Activated T-helper 17 cell treated with anti-CD3 and anti-CD28 coated beads, Interleukin-2, amount 50 U/mL, for 72 hours (primary cell): ENCODE measurements around the gene LSAMP. TPM values are rescaled to one million over a fixed set of nuclear protein-coding genes. Genes with fewer than 3 reads are reported as not detected.

Experiments
- ATAC-seq: fragments of 150-1000 bp; cut with Tn5 transposase; replicated peaks from 2 replicates; pipeline ENCODE4 v1.10.0; 2021; ENCODE audit warnings: mild to moderate bottlenecking, moderate library complexity
- H3K27ac Mint-ChIP-seq: one replicate; pipeline ENCODE4 v1.8.0; 2022; ENCODE audit warnings: mixed read lengths
- H3K27me3 Mint-ChIP-seq: one replicate; pipeline ENCODE4 v1.8.0; 2022; ENCODE audit warnings: mixed read lengths
- H3K36me3 Mint-ChIP-seq: one replicate; pipeline ENCODE4 v1.8.0; 2022; ENCODE audit warnings: low read depth, mild to moderate bottlenecking, mixed read lengths
- H3K4me1 Mint-ChIP-seq: one replicate; pipeline ENCODE4 v1.8.0; 2022; ENCODE audit warnings: mixed read lengths
- H3K4me3 Mint-ChIP-seq: one replicate; pipeline ENCODE4 v1.8.0; 2022; ENCODE audit warnings: mild to moderate bottlenecking, mixed read lengths
- H3K9me3 Mint-ChIP-seq: one replicate; pipeline ENCODE4 v1.8.0; 2022; ENCODE audit warnings: mixed read lengths
- total RNA-seq, 2 donors: library from RNA; stranded (reverse); gene quantifications; one replicate each; pipeline ENCODE4 v1.2.3, GENCODE V29; 2022

The LSAMP gene
- total RNA-seq, 2 donors from 2014 or later: not detected

DNA sequence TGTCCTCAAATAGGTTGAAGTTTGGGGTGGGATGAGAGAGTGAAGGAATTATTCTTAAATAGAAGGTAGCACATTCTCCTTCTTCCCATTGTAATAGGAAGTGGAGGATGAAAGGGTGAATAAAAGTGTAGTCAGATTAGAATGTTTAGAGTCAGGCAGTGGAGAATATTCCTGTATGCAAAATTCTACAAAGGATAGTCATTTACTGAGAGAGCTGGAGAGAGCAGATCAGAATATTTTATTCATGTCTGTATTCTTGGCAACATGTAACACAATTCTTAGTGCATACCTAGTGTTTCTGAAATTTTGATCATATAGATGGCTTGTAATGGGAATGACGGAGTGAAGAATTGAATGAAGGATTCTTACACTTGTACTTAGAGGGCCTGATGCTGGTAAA is 139.1 kb downstream of the LSAMP start:
- Mint-ChIP-seq H3K4me1 (no peaks in the 10 kb centered on the region), H3K27me3 (no peaks in the 10 kb centered on the region), H3K9me3 (peaks cover 9% of the 10 kb centered on the region), H3K4me3 (no peak overlapping the region), H3K36me3 (no peaks in the 10 kb centered on the region), H3K27ac (no peak overlapping the region)
- no peak for ATAC-seq

DNA sequence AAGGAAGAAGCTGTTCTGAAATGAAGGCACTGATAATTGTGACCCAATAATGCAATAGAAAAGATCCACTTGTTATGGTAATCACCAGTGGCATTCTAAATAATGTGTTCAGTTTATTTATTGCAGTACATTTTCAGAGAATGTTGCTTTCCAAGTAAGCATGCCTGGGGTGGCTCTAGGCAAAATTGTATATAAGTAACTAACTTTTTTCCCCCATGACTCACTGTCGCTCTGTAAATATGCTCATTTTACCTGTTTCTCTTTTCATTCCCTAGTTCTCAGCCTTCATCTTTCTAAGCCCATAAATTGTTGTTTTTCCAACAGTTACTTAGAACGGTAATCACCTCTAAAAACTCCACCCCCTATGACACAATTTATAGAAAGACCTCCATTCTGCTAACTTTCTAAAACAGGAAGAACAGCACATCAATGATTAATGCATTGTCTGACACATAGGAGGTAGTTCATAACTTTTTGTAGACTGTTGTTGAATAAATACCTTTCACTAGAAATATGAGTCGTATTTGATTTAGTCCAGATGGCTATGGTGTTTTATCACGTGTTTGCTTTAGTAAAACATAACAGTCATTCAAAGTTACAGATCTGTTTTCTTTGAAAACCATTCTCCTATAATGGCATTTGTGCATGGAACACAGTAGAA is 143.1 kb downstream of the LSAMP start:
- H3K4me1 Mint-ChIP-seq: no peaks in the 10 kb centered on the region
- no peaks in the 10 kb centered on the region for H3K36me3 Mint-ChIP-seq

GRCh38 chr3:116301422-116301821 is 143.9 kb downstream of the LSAMP start:
- no peaks in the 10 kb centered on the region for H3K4me1 Mint-ChIP-seq
- peaks cover 13% of the 10 kb centered on the region for H3K9me3 Mint-ChIP-seq
- ATAC-seq: no peak
- no peaks in the 10 kb centered on the region for H3K36me3 Mint-ChIP-seq
- H3K27me3 Mint-ChIP-seq: no peaks in the 10 kb centered on the region
- no peak overlapping the region for H3K4me3 Mint-ChIP-seq
- H3K27ac Mint-ChIP-seq: no peak overlapping the region

More for the DNA sequence above, 143.1 kb downstream of the LSAMP start:
- H3K27ac Mint-ChIP-seq: no peak overlapping the region
- peaks cover 13% of the 10 kb centered on the region for H3K9me3 Mint-ChIP-seq
- no peaks in the 10 kb centered on the region for H3K27me3 Mint-ChIP-seq
- no peak for ATAC-seq
- no peak overlapping the region for H3K4me3 Mint-ChIP-seq

- Mint-ChIP-seq H3K4me1 (no peaks in the 10 kb centered on the region), H3K9me3 (peaks cover 13% of the 10 kb centered on the region), H3K4me3 (no peak overlapping the region), H3K27ac (no peak overlapping the region), H3K36me3 (no peaks in the 10 kb centered on the region), H3K27me3 (no peaks in the 10 kb centered on the region)
- ATAC-seq: no peak
Observed at GRCh38 chr3:116300226-116300625, 145.1 kb downstream of the LSAMP start.

GRCh38 chr3:116299646-116300081 is 145.6 kb downstream of the LSAMP start:
- H3K4me3 Mint-ChIP-seq: no peak overlapping the region
- ATAC-seq: no peak
- no peak overlapping the region for H3K27ac Mint-ChIP-seq
- H3K27me3 Mint-ChIP-seq: no peaks in the 10 kb centered on the region
- H3K9me3 Mint-ChIP-seq: peaks cover 13% of the 10 kb centered on the region
- no peaks in the 10 kb centered on the region for H3K36me3 Mint-ChIP-seq
- no peaks in the 10 kb centered on the region for H3K4me1 Mint-ChIP-seq

DNA sequence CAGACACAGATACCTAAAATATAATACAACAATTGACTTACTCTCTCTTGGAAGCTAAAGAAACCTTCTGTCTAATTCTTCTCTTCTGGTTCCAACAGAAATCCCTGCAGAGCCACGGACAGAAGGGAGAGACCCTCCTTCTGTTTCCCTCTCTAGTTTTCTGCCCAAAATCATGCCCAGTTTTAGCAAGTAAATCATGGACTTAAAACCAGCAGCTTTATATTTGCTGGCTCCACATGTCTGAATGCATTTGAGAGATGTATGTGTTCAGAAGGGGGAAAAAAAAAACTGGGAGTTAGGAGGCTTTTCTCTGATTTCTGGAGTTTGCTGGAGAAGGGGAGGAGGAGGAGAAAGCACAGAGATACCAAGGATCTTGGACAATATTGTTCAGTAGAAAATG is 147.1 kb downstream of the LSAMP start:
- H3K36me3 Mint-ChIP-seq: no peaks in the 10 kb centered on the region
- H3K4me3 Mint-ChIP-seq: no peak overlapping the region
- no peaks in the 10 kb centered on the region for H3K4me1 Mint-ChIP-seq
- ATAC-seq: no peak
- H3K27me3 Mint-ChIP-seq: no peaks in the 10 kb centered on the region
- H3K27ac Mint-ChIP-seq: no peak overlapping the region
- H3K9me3 Mint-ChIP-seq: peaks cover 4% of the 10 kb centered on the region

- Mint-ChIP-seq H3K36me3 (no peaks in the 10 kb centered on the region), H3K4me3 (no peak overlapping the region), H3K27me3 (no peaks in the 10 kb centered on the region), H3K27ac (no peak overlapping the region), H3K4me1 (no peaks in the 10 kb centered on the region), H3K9me3 (peaks cover 3% of the 10 kb centered on the region)
- no peak for ATAC-seq
Observed at GRCh38 chr3:116291141-116291540, 154.1 kb downstream of the LSAMP start.

DNA sequence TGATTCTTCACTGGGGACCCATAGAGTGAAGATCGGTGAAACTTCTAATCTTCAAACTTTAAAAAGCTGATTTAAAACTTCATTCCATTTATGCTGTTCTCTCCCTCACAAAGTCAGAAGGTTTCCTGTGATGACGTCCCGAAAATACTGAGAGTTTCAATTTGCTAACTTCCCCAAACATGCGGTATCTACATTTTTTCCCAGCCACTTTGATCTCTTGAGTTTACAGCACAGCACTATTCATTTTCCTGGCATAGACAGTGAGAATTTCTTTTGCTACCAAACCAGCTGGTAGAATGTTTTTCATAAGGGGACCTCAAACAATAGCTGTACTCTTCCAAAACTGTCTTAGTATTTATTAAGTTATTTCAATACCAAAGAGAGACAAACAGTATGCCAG is 156.8 kb downstream of the LSAMP start:
- Mint-ChIP-seq H3K27ac (no peak overlapping the region), H3K36me3 (no peaks in the 10 kb centered on the region), H3K4me1 (no peaks in the 10 kb centered on the region), H3K4me3 (no peak overlapping the region), H3K27me3 (no peaks in the 10 kb centered on the region), H3K9me3 (peaks cover 3% of the 10 kb centered on the region)
- no peak for ATAC-seq

DNA sequence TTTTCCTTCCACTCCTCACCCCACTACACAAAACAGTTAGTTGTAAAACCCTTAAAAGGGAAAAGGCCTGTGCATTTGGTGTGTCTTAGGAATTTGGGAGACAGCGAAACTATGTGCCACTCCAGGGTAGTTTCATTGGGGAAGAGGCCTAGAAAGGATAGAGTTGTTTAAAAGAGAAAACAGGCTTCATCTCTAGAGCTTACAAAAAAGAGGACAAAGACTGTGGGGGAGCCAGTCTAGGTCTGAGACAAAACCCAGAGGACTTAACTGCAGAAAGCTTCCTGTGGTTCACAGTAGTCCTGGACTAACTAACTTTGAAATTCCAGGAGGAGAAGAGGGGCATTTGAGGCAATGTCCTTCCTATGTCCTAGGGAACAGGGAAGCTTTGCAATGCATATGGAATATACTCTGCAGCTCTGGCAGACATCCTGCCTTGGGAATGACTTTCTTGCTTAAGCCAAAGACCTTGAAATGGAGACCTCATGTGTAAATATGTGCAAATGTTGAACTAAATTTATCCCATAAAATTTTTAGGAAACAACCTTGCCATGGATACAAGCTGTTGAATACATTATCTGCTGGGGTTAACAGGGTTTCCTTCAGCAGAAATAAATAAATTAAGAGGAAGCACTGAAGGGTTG is 159.4 kb downstream of the LSAMP start:
- H3K36me3 Mint-ChIP-seq: no peaks in the 10 kb centered on the region
- no peaks in the 10 kb centered on the region for H3K4me1 Mint-ChIP-seq
- no peak overlapping the region for H3K4me3 Mint-ChIP-seq
- ATAC-seq: no peak
- no peaks in the 10 kb centered on the region for H3K27me3 Mint-ChIP-seq
- H3K9me3 Mint-ChIP-seq: peaks cover 3% of the 10 kb centered on the region
- H3K27ac Mint-ChIP-seq: no peak overlapping the region

DNA sequence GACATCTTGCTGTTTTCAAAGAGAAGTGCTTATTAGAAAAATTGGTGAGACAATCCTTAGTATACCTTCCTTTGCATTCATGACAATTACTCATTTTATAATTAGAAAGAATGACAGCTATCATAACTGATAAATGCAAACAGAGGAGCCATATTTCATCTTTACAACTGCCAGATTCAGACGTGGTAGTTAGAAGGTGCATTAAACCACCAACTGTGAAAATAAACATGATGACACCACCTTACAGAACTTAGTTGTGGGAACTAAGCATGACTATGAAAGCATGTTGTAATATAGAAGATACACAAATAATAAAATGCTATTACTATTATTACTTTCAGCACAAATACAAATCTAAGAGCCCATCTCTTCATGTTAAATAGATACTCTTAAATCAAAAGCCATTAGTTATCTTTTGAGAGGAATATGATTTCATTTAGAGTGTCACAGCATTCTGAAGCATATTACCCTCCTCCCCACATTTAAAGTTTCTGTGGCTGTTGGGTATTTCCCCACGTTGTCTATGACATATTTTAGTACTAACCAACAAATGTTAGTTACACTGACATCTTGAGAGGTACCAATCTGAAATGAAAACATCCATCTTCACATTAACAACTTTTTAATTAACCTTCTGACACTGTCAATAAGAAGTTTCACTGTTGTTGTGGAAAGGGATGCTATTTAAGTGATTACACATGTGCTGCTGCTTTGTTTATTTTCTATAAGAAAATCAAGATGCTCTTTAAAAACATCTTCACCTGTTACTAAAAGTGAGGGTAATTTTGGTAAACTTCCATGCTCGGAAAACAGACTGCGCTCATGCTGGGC is 163.8 kb downstream of the LSAMP start:
- no peaks in the 10 kb centered on the region for H3K9me3 Mint-ChIP-seq
- H3K4me3 Mint-ChIP-seq: no peak overlapping the region
- no peaks in the 10 kb centered on the region for H3K4me1 Mint-ChIP-seq
- no peak overlapping the region for H3K27ac Mint-ChIP-seq
- no peaks in the 10 kb centered on the region for H3K36me3 Mint-ChIP-seq
- ATAC-seq: no peak
- no peaks in the 10 kb centered on the region for H3K27me3 Mint-ChIP-seq

- H3K27me3 Mint-ChIP-seq: no peaks in the 10 kb centered on the region
- H3K36me3 Mint-ChIP-seq: no peaks in the 10 kb centered on the region
- no peak overlapping the region for H3K27ac Mint-ChIP-seq
- H3K9me3 Mint-ChIP-seq: no peaks in the 10 kb centered on the region
- no peak for ATAC-seq
- no peak overlapping the region for H3K4me3 Mint-ChIP-seq
- no peaks in the 10 kb centered on the region for H3K4me1 Mint-ChIP-seq
Observed at GRCh38 chr3:116280130-116280740, 165.1 kb downstream of the LSAMP start.

- no peak for ATAC-seq
- H3K4me1 Mint-ChIP-seq: no peaks in the 10 kb centered on the region
- no peak overlapping the region for H3K27ac Mint-ChIP-seq
- no peaks in the 10 kb centered on the region for H3K9me3 Mint-ChIP-seq
- no peak overlapping the region for H3K4me3 Mint-ChIP-seq
- no peaks in the 10 kb centered on the region for H3K27me3 Mint-ChIP-seq
- no peaks in the 10 kb centered on the region for H3K36me3 Mint-ChIP-seq
Observed at GRCh38 chr3:116276675-116277074, 168.6 kb downstream of the LSAMP start.

DNA sequence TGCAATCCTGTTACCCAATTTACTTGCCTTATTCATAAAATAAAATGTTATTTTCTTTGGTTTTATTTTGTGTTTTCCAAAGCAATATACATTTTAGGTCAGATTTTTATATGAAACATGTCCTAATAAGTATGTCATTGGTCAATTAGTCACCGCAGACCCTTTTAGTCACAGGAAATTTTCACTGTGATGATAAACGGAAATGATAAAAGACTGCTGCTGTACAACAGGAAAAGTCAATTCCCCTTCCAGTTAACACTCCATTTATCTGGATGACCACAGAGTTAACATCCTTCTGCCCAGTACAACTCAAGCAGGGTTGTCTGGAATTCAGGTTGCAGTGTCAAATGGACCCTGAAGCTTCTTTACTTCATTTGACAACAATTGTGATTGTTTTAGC is 175.2 kb downstream of the LSAMP start:
- ATAC-seq: no peak
- Mint-ChIP-seq H3K4me3 (no peak overlapping the region), H3K27me3 (no peaks in the 10 kb centered on the region), H3K9me3 (peaks cover 5% of the 10 kb centered on the region), H3K36me3 (no peaks in the 10 kb centered on the region), H3K27ac (no peak overlapping the region), H3K4me1 (no peaks in the 10 kb centered on the region)

- Mint-ChIP-seq H3K27ac (no peak overlapping the region), H3K36me3 (no peaks in the 10 kb centered on the region), H3K4me1 (no peaks in the 10 kb centered on the region), H3K27me3 (no peaks in the 10 kb centered on the region), H3K4me3 (no peak overlapping the region), H3K9me3 (peaks cover 8% of the 10 kb centered on the region)
- no peak for ATAC-seq
Observed at GRCh38 chr3:116267116-116267515, 178.2 kb downstream of the LSAMP start.
